Loucy (cell line): ENCODE data around the gene BPIFB3.

Experiments used
- CTCF ChIP-seq: fragments of 200-600 bp; sonication (generic); conservative IDR thresholded peaks from 2 replicates; pipeline ENCODE4 v1.5.1; 2014; ENCODE audit warnings: mild to moderate bottlenecking, antibody characterized with exemption, low read length
- EZH2phosphoT487 ChIP-seq: fragments of 200-600 bp; IDR thresholded peaks from 2 replicates; pipeline ENCODE4 v1.6.1; 2018; ENCODE audit warnings: antibody characterized with exemption, mild to moderate bottlenecking, moderate library complexity, borderline replicate concordance

GRCh38 chr20:33072362-33072761 lies 18.7 kb downstream of the BPIFB3 start:
- TF ChIP-seq CTCF, result no peak
- TF ChIP-seq EZH2phosphoT487, result no peak
